Prostate gland (tissue), 2 donors: ENCODE data around the gene WDR72.
"Not testable (repeated sequence)": the region's sequence is repeated elsewhere in the genome, so short reads cannot be mapped to it uniquely, and the experiment has no call there.

Experiments
- CTCF ChIP-seq, 4 experiments: fragments of 200-600 bp in 2 of 4; fragments of 450-650 bp in 2 of 4; sonication (generic) in 2 of 4; IDR thresholded peaks; 1 replicate in 3 of 4; 2 replicates in 1 of 4; pipeline ENCODE4 v1.5.1; 2016 to 2019; ENCODE audit warnings: antibody characterized with exemption in 4 of 4, mild to moderate bottlenecking in 2 of 4, moderate library complexity in 2 of 4
- POLR2A ChIP-seq: fragments of 450-650 bp; IDR thresholded peaks from one replicate; pipeline ENCODE4 v1.6.1; 2016; ENCODE audit warnings: antibody characterized with exemption, mild to moderate bottlenecking

GRCh38 chr15:53540626-53541300, 218.7 kb downstream of the WDR72 start:
- not testable (repeated sequence) for TF ChIP-seq CTCF (IDR thresholded peaks at IDR 0.05); POLR2A
